SW 1271 (cell line): Measurements from ENCODE around the gene UBE4B.
A peak's percentile ranks its signal among the peaks of the same experiment; 100 is the strongest.
"Not testable (repeated sequence)": the region's sequence is repeated elsewhere in the genome, so short reads cannot be mapped to it uniquely, and the experiment has no call there.

Source experiments
- DNase-seq, 2 experiments: peaks; one replicate each; lab custom pipeline; 2025; lab: John Stamatoyannopoulos, UW

Gene UBE4B

DNA sequence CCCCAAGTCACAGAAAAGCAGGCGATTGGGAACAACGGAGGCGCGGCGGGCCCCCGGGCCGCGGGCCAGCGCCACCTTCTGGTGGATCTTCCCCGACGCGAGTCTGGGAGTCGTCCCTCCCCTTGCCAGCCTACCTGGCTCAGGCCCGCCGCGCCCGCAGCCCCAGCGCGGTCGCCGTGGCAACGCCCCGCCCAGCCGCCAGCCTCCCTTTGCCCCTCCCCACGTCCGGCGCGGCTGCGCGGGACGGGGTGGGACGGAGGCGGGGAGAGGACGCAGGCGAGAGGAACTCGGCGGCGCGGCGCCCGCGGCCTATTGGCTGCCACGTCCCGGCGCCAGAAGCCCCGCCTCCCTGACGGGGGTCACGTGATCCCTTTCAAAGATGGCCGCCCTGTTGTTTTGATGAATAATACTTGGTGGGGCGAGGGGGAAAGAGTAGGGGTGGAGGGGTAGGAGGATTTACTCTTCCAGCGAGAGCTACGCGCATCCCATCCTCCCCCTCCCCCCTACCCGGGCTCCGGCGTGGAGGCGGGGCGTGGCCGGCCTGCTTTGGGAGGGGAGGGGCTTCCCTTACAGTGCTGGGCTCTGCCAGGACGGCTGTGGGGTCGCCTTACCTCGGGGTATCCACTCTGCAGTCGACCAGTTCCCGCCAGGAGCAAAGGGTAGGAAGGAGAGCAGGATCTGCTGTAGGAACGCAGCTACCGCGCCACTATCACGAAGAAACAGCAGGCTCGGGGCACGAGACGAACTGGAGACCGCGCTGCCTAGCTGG lies at the start of gene UBE4B:
UBE4B (plus strand) TSS at position 369 of the 769 bp plus-strand sequence. CDS start 713 bp downstream, outside the sequence.
- peak; percentile 83 to 93 for DNase-seq

DNA sequence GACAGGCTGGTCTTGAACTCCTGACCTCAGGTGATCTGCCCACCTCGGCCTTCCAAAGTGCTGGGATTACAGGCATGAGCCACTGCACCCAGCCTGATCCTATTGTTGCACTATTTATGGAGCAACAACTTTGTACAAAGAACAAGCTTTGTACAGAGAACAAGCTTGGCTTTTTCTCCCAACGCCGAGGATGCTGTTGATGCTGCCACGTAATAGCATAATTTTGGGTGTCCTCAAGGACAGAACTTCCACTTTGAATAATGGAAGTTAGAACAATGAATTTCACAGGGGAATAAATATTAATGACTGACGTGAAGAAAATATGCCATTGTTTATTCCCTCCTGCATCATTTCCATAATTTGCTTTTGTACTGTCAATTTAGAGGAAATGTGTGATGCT lies 48.5 kb upstream of the UBE4B start:
- no peak for DNase-seq

DNA sequence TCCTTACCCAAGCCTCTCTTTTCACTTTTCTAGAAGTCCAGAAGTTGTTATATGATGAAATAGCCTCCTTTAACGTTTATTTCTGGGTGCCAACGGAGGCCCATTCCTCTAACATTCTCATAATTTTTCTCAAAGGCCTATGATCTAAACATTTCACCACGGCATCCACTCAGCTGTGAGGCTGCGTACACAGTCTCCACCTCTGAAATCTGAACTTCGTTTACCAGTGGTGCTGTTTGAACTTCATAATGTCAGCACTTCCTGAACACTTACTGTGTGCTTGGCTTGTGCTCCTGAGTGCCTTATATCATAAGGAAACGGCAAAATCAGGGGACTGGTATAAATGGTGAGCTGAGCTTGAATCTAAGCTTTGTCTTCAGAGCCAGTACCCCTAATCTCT lies 47.8 kb upstream of the UBE4B start:
- no peak for DNase-seq

DNA sequence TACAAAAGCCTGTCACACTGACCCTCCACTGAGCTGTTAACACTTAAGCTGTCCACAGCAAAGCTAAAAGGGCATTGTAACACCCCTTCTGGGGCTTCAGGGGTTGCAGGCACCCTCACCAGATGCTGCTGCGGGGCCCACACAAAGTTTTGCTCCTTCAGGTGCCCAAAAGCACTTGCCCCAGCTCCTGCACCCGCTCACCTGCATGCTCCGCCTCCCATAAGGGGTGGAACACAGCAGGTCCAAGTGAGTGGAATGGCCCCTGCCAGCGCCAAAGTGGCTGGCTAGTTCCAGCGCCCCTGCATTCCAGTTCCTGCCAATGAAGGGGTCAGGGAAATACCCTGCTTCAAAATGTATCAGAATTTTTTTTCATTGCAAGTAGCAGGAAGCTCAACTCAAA lies 43.0 kb upstream of the UBE4B start:
- no peak for DNase-seq

DNA sequence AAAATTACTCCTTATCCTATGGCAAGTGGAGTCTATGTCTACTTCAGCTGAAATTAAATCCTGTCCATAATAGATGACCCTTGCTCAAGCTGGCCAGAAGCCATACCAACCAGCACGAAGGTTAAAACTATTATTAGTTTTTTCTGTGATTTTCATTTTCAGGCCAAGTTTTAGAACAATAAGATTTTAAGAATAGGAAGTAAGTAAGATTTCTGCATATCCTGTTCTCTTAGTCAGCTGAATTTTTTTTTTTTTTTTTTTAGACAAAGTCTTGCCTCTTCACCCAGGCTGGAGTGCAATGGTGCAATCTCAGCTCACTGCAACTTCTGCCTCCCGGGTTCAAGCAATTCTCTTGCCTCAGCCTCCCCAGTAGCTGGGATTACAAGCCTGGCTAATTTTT lies 41.8 kb upstream of the UBE4B start:
- DNase-seq, result no peak

DNA sequence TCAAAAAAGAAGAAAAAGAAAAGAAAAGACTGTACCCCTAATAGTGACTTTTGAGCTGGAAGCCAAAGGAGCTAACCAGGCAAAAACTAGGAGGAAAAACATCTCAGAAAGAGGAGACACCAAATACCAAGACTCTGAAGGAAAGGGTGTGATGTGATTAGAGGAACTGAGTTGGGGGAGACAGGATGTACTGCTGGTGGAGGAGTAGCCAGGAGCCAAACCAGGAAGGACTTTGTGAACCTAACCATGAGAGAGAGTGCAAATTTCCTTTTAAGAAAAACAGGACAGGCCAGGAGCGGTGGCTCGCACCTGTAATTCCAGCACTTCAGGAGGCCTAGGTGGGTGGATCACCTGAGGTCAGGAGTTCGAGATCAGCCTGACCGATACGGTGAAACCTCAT lies 39.8 kb upstream of the UBE4B start:
- DNase-seq, result no peak

DNA sequence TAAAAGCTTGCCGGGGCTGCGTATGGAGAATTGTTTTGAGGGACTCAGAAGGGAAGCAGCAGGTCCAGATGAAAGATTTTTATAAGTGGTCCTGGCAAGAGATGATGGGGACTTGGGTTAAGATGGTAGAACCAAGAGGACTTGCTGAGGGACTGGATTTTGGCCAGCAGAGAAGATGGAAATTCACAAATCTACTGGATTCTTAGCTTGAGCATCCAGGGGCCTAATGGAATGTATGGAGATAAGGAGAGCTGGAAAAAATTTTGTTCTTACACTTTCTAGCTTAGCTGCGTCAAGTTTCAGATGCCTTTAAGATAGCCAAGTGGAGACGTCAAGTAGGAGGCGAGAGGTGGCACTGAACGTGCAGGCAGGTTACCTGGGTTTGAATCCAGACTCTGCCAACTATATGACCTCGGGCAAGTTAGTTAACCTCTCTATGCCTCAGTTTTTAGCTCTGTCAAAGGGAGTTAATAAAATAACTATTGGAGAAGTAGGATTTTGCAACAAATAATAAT lies 39.1 kb upstream of the UBE4B start:
- no peak for DNase-seq

DNA sequence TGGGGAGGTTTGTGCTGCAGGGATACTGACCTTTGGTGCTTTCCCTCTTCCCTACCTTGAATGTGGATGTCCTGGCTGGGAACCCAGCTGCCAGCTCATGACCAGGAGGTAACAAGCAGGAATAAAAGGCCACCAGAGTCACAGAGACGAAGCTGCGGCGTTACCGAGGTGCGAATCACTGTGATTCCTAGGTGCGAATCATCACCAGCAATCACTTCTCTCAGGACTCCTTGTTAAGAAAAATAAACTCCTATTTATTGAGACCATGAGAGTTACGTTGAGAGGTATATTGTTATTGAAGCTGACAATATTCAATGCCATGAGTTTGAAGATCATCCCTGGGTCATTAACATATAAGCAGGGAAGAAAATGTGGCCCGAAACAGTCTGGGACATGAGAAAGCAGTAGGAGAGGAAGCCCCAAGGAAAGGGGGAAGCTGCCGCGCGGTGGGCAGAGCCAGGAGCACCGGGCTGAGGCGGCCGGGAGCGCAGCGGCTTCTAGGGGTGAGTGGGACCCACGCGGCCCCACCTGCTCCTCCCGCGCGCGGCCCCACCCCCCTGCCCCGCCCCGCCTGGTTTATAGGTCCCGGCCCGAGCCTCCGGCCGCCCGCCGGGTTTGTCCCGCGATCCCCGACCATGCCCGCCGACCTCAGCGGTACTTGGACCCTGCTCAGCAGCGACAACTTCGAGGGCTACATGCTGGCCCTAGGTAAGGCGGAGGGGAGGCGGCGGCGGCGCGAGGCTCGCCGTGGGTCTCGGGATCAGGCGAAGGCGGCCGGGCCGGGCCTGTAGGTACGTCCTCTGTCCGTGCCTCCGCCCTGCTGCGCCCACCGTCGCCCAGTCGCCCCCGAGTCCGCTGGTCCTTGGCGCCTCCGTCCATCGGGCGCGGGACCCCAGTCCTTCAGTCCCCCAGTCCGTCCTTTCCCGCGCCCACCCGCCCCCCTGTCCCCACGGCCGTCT lies 35.9 kb upstream of the UBE4B start, which contains the start of gene RBP7:
RBP7 (plus strand) TSS at position 605 of the 959 bp plus-strand sequence; CDS start at position 636, 31 bp downstream.
- DNase-seq, result no peak

DNA sequence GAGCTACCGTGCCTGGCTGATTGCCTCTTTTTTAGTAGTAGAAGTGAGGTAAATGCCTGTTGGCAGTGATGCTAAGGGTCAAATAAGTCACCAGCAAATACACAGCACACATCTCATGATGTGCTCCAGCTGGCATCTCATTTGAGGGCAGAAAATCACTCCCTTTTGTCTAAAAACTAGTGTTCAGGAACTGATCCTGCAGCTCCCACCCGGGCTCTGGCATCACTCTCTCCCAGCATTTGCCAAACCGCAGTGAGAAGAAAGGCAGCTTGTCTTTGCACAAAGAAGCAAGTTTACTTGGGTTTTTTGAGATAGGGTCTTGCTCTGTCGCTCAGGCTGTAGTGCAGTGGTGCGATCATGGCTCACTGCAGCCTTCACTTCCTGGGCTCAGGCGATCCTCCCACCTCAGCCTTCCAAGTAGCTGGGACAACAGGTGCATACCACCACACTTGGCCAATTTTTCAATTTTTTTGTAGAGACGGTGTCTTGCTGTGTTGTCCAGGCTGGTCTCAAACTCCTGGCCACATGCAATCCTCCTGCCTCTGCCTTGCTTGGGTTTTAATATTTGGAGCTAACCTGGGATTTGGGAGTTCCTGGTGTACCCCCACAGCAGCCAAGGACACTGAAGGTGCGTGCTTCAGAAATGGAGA lies 31.6 kb upstream of the UBE4B start:
- DNase-seq, result no peak

DNA sequence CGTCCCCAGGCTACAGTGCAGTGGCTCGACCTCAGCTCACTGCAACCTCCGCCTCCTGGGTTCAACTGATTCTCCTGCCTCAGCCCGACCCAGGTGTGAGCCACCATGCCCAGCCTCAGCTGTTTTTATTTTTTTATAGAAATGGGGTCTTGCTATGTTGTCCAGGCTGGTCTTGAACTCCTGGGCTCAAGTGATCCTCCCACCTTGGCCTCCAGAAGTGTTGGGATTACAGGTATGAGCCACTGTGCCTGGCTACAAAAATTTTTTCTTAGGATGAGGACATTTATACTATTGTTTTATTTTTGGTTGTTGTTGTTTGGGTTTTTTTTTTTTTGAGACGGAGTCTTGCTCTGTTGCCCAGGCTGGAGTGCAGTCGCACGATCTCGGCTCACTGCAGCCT lies 27.5 kb upstream of the UBE4B start:
- not testable (repeated sequence) for DNase-seq

DNA sequence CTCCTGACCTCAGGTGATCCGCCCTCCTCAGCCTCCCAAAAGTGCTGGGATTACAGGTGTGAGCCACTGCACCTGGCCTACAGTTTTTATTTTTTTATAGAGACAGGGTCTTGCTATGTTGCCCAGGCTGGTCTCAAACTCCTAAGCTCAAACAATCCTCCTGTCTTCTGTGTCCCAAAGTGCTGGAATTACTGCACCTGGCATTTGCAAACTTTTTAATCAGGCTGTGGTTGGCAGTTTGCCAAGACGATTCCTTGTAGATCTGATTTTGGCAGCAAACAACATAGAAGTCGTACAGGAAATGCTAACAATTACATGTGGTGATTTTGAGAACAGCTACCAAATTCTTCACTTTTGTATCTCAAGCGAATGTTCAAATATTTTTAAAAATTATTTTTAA lies 25.6 kb upstream of the UBE4B start:
- no peak for DNase-seq

DNA sequence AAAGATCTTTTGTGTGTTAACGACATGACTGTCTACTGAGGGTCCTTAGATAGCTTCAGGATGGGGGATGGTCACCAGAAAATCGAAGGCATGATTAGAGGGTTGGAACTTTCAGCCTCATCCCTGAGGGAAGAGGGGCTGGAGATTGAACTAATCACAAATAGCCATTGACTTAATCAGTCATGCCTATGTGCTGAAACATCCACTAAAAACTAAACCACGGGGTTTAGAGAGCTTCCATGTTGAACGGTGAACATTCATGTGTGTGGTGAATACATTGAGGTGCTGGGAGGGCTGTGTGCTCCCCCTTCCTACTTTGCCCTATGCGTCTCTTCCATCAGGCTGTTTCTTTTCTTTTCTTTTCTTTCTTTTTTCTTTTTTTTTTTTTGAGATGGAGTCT lies 18.7 kb upstream of the UBE4B start:
- DNase-seq, result no peak

DNA sequence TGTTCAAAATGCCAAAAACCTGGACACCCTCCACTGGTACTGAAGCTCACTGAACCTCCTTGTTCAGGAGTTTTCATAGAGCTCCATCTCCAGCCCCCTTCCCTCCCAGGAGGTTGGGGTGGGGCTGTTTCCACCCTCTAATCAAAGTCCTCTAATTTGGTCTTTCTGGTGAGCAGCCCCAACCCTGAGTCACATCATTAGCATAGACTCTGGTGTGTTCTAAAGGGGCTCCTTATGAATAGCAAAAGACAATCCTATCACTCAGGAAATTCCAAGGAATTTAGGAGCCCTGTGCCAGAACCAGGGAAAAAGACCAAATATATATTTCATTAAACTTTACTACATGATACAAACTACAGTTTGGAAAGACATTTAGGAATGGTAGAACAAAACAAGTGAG lies 13.2 kb upstream of the UBE4B start:
- no peak for DNase-seq

DNA sequence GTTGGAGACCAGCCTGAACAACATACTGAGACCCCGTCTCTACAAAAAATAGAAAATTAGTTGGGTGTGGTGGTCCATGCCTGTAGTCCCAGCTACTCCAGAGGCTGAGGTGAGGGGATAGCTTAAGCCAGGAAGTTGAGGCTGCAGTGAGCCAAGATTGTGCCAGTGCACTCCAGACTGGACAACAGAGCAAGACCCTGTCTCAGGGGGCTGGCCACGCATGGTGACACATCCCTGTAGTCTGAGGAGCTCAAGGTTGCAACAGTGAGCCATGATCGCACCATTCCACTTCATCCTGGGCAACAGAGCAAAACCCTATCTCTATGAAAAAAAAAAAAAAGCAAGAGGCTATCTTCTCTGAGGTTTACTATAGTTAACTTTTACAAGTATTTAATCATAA lies 12.7 kb upstream of the UBE4B start:
- DNase-seq, result no peak

DNA sequence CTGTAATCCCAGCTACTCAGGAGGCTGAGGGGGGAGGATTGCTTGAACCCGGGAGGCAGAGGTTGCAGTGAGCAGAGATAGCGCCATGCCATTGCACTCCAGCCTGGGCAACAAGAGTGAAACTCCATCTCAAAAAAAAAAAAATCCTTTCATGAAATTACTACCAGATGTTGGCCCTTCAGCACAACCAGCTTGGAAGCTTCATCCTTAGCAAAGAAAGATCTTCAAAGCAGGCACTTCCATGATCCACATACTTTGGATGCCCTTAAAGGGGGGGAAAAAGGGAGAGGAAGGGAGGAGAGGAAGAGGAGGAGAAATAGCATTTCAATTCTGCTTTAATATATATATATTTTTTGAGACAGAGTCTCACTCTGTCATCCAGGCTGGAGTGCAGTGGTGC lies 12.1 kb upstream of the UBE4B start:
- DNase-seq, result not testable (repeated sequence)

DNA sequence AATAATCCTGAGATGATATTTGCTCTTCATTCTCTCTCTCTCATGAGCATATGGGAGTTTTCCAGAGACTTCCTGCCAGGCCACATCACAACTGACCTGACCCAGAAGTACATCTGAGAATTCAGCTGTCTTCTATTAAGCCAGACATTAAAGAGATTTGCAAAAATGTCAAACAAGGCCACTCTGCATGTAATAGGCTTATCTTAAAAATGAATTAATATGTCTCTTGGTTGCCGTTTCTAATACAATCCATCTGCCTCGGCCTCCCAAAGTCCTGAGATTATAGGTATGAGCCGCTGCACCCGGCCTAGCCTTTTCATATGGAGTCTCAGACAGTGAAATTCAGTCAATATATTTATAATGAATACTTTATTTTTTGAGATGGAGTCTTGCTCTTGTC lies 10.8 kb upstream of the UBE4B start:
- DNase-seq, result not testable (repeated sequence)

DNA sequence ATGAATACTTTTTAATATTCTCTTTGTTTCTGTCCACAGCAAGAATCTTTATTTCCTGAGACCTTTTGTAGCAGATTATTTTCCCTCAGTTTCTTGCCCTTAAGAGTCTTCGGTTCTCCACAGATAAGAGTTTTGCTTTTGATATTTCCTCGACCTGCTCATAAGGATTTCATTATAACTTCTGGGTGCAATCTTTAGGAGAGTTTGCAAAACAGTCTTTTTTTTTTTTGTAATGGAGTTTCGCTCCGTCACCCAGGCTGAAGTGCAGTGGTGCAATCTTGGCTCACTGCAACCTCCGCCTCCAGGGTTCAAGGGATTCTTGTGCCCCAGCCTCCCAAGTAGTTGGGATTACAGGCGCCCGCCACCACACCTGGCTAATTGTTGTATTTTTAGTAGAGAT lies 10.1 kb upstream of the UBE4B start:
- DNase-seq, result no peak

DNA sequence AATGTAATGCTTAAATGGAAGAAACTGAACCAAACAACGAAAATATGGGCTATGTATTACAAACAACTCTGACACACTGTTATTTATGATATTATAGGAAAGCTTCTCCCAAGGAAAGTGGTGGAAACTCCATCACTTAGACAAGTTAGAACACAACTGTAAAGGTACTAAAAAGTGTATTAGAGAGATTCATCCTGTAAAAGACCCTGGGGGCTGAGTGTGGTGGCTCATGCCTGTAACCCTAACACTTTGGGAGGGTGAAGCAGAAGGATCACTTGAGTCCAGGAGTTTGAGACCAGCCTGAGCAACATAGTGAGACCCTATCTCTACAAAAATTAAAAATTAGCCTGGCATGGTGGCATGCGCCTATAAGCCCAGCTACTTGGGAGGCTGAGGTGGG lies 7.4 kb upstream of the UBE4B start:
- no peak for DNase-seq

DNA sequence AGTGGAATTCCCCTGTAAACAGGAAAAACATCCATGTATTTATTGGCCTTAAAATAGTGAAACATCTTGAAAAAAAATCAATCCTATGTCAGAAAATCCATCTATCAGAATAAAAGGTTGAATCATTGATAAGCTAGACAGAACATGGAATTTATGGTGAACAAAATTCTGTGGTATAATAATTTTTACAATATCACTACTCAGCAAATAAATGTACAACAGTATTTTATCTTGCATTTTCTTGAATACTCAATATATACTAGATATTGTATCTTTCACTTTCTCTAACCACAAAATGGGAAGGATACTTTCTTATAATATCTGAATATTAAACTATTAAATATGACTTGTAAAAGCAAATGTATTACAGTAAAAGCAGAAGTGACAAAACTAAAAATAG lies 5.7 kb upstream of the UBE4B start:
- DNase-seq, result no peak

DNA sequence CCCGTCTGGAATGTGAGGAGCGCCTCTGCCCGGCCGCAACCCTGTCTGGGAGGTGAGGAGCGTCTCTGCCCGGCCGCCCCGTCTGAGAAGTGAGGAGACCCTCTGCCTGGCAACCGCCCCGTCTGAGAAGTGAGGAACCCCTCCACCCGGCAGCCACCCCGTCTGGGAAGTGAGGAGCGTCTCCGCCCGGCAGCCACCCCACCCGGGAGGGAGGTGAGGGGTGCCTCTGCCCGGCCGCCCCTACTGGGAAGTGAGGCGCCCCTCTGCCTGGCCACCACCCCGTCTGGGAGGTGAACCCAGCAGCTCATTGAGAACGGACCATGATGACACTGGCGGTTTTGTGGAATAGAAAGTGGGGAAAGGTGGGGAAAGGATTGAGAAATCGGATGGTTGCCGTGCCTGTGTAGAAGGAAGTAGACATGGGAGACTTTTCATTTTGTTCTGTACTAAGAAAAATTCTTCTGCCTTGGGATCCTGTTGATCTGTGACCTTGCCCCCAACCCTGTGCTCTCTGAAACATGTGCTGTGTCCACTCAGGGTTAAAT lies 3.7 kb upstream of the UBE4B start:
- DNase-seq, result not testable (repeated sequence)

DNA sequence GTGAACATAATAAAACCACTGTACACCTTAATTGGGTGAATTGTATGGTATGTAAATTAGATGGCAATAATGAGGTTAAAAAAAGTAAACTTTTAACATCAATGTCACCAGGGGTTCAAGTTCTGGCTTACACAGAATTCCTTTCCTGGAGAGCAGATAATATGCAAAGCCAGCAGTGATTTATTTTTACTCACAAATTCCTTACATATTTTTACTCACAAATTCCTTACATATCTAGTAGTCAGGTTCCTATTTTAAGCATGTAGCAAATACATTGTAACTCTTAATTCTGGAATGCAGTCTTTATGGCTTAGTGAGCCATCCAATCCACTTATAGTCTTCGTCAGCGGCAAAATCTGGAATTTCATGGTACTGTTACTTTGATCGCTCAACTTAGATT lies 1.3 kb upstream of the UBE4B start:
- DNase-seq, result peak in 1 of 2 experiments; percentile 62

DNA sequence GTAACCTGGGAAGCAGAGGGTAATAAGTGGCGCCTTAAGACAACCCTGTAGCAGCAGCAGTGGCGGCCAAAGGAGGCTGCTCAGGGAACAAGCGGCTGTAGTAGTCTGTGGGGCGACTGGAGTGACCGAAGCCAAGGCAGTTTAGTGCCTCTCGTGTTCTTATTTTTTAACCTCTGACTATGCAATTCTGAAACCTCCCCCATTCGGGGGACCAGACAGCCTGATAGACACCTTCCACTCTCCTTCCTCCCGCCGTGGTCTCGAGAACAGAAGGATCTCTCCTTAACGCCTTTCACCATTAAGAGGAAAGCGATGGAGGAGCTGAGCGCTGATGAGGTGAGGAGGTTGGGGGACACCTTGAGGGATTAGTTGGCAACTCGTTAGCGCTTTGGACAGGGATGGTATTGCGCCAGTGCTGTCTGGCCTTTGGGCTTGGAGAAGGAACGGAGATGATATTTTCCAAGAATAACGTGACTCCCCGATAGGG lies 644 bp downstream of the UBE4B start:
- peak in 1 of 2 experiments; percentile 69 for DNase-seq
